ENCODE measurements around the gene MALRD1. TPM values are rescaled to one million over a fixed set of nuclear protein-coding genes. Genes with fewer than 3 reads are reported as not detected.

MALRD1 gene
- polyA plus RNA-seq (2013, experiment 1 of 2): not detected
- not detected for polyA plus RNA-seq (2013, experiment 2 of 2)

DNA sequence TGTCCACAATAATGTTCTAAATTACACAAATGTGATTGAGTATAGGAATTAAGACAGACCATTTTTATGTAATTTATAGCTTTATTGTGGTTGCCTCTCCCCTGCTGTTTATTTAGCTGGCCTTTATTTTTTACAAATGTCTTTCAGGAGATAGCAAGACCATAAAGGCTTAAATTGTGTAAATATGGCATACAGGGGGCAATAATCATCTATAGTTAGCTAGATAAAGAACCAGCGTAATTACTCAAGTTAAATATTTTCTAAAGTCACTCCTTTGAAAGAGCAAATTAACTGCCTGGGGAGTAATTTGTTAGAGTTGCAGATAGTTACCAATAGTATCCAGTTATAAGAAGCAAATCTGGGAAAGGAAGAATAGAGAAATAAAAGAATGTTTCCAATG, at the start of gene MALRD1:
Gene MALRD1, plus strand, starts transcription at position 313 of the 400 bp plus-strand sequence. CDS start 138 bp downstream, outside the sequence.
- Histone ChIP-seq H3K4me1 (ENCODE audit: control insufficient read depth, insufficient read depth, low read length, poor library complexity, severe bottlenecking) (no peaks in the 10 kb centered on the region), H3K36me3 (ENCODE audit: control insufficient read depth, insufficient read depth, low read length) (no peaks in the 10 kb centered on the region), H3K4me3 (ENCODE audit: extremely low read depth, insufficient read depth, low read length, poor library complexity, severe bottlenecking) (no peak within 1 kb of the TSS), H3K9me3 (ENCODE audit: control insufficient read depth, low read length) (no peaks in the 10 kb centered on the region), H3K27ac (ENCODE audit: low read depth, low read length, severe bottlenecking) (no peak within 1 kb of the TSS)
- no CpG with 5 or more reads among the region's 1 CpG for WGBS, 2 experiments (ENCODE audit: insufficient coverage in 2 of 2)

- no peak overlapping the region for H3K4me3 ChIP-seq (ENCODE audit: extremely low read depth, insufficient read depth, low read length, poor library complexity, severe bottlenecking)
- 75 to 78% methylated on average over 1 to 2 of the region's 3 CpGs for WGBS, 2 experiments (ENCODE audit: insufficient coverage in 2 of 2)
- H3K9me3 ChIP-seq (ENCODE audit: control insufficient read depth, low read length): no peaks in the 10 kb centered on the region
- H3K27ac ChIP-seq (ENCODE audit: low read depth, low read length, severe bottlenecking): no peak overlapping the region
- H3K36me3 ChIP-seq (ENCODE audit: control insufficient read depth, insufficient read depth, low read length): no peaks in the 10 kb centered on the region
- H3K4me1 ChIP-seq (ENCODE audit: control insufficient read depth, insufficient read depth, low read length, poor library complexity, severe bottlenecking): no peaks in the 10 kb centered on the region
Observed at GRCh38 chr10:19003341-19003740, 45.3 kb upstream of the MALRD1 start.

DNA sequence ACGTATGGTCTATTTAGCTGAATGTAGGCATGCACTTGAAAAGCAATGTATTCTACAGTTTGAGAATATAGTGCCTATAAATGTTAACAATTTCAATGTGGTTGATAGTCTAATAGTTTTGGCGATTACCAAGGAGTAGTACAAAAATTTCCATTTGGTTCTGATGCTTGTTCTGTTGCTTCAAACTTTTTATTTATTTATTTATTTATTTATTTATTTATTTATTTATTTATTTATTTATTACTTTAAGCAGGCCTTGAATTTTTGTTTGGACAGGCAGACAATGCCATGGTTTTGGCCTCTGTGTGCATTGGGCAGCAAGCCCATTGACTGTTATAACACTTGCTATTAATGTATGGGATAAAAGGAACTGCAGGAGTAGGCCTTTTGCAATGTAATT, 36.5 kb upstream of the MALRD1 start:
- no peaks in the 10 kb centered on the region for H3K36me3 ChIP-seq (ENCODE audit: control insufficient read depth, insufficient read depth, low read length)
- H3K27ac ChIP-seq (ENCODE audit: low read depth, low read length, severe bottlenecking): no peak overlapping the region
- no peaks in the 10 kb centered on the region for H3K9me3 ChIP-seq (ENCODE audit: control insufficient read depth, low read length)
- 100% methylated on average over 1 of the region's 2 CpGs; no CpG with 5 or more reads in 1 of the 2 experiments for whole genome bisulfite sequencing, 2 experiments (ENCODE audit: insufficient coverage in 2 of 2)
- H3K4me3 ChIP-seq (ENCODE audit: extremely low read depth, insufficient read depth, low read length, poor library complexity, severe bottlenecking): no peak overlapping the region
- H3K4me1 ChIP-seq (ENCODE audit: control insufficient read depth, insufficient read depth, low read length, poor library complexity, severe bottlenecking): no peaks in the 10 kb centered on the region

DNA sequence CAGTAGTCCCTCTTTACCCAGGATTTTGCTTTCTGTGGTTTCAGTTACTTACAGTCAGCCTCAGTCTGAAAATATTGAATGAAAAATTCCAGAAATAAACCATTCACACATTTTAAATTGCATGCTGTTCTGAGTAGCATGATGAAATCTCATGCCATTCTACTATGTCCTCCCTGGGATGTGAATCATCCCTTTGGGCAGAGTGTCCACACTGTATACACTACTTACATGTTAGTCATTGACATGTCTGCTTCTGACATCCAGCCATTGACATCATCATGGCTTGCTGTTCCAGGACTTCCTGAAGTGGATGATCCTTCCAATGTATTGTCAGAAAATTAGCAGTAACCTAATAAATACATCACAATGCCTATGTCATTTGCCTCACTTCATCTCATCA, 34.6 kb upstream of the MALRD1 start:
- no peaks in the 10 kb centered on the region for H3K36me3 ChIP-seq (ENCODE audit: control insufficient read depth, insufficient read depth, low read length)
- H3K4me1 ChIP-seq (ENCODE audit: control insufficient read depth, insufficient read depth, low read length, poor library complexity, severe bottlenecking): no peaks in the 10 kb centered on the region
- H3K27ac ChIP-seq (ENCODE audit: low read depth, low read length, severe bottlenecking): no peak overlapping the region
- H3K4me3 ChIP-seq (ENCODE audit: extremely low read depth, insufficient read depth, low read length, poor library complexity, severe bottlenecking): no peak overlapping the region
- H3K9me3 ChIP-seq (ENCODE audit: control insufficient read depth, low read length): no peaks in the 10 kb centered on the region

DNA sequence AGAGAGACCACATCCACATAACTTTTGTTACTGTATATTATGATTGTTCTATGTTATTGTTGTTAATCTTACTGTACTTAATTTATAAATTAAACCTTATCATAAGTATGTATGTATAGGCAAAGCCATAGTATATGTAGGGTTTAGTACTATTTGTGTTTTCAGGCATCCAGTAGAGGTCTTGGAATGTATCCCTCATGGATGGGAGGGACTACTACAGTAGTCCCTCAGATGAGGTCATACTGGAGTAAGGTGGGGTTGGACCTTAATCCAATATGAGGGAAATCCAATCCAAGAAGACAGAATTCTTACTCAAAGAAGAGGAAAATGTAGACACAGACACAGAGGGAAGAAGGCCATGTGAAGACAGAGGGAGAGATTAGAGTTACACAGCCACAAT, 34.1 kb upstream of the MALRD1 start:
- no peak overlapping the region for H3K4me3 ChIP-seq (ENCODE audit: extremely low read depth, insufficient read depth, low read length, poor library complexity, severe bottlenecking)
- H3K27ac ChIP-seq (ENCODE audit: low read depth, low read length, severe bottlenecking): no peak overlapping the region
- H3K9me3 ChIP-seq (ENCODE audit: control insufficient read depth, low read length): no peaks in the 10 kb centered on the region
- H3K36me3 ChIP-seq (ENCODE audit: control insufficient read depth, insufficient read depth, low read length): no peaks in the 10 kb centered on the region
- H3K4me1 ChIP-seq (ENCODE audit: control insufficient read depth, insufficient read depth, low read length, poor library complexity, severe bottlenecking): no peaks in the 10 kb centered on the region

GRCh38 chr10:19017116-19017890, 31.3 kb upstream of the MALRD1 start:
- H3K27ac ChIP-seq (ENCODE audit: low read depth, low read length, severe bottlenecking): no peak overlapping the region
- no peaks in the 10 kb centered on the region for H3K36me3 ChIP-seq (ENCODE audit: control insufficient read depth, insufficient read depth, low read length)
- no peak overlapping the region for H3K4me3 ChIP-seq (ENCODE audit: extremely low read depth, insufficient read depth, low read length, poor library complexity, severe bottlenecking)
- H3K9me3 ChIP-seq (ENCODE audit: control insufficient read depth, low read length): no peaks in the 10 kb centered on the region
- WGBS, 2 experiments (ENCODE audit: insufficient coverage in 2 of 2): 88 to 94% methylated on average over 4 to 6 of the region's 7 CpGs
- no peaks in the 10 kb centered on the region for H3K4me1 ChIP-seq (ENCODE audit: control insufficient read depth, insufficient read depth, low read length, poor library complexity, severe bottlenecking)

GRCh38 chr10:19021162-19021561, 27.4 kb upstream of the MALRD1 start:
- Histone ChIP-seq H3K36me3 (ENCODE audit: control insufficient read depth, insufficient read depth, low read length) (no peaks in the 10 kb centered on the region), H3K27ac (ENCODE audit: low read depth, low read length, severe bottlenecking) (no peak overlapping the region), H3K4me1 (ENCODE audit: control insufficient read depth, insufficient read depth, low read length, poor library complexity, severe bottlenecking) (no peaks in the 10 kb centered on the region), H3K4me3 (ENCODE audit: extremely low read depth, insufficient read depth, low read length, poor library complexity, severe bottlenecking) (no peak overlapping the region), H3K9me3 (ENCODE audit: control insufficient read depth, low read length) (no peaks in the 10 kb centered on the region)
- 40% methylated on average over 1 of the region's 2 CpGs; no CpG with 5 or more reads in 1 of the 2 experiments for WGBS, 2 experiments (ENCODE audit: insufficient coverage in 2 of 2)

DNA sequence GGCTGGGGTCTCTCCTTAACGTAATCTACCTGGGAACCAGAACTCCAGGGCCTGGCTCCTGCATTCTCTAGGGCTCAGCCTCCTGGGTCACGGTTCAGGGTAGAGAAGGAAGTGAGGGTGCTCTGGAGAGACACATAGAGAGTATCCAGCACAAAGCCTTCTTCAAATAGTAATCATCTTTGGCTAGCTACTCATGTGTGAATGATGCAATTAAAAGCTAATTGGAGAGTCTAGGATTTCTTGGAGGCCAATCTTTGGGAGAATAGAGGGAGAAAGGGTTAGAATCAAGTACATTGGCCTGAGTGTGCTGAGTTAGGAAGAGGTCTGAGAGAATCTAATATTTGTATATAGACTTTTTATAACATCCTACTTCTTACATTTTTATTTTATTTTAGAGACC, 24.0 kb upstream of the MALRD1 start:
- Histone ChIP-seq H3K4me1 (ENCODE audit: control insufficient read depth, insufficient read depth, low read length, poor library complexity, severe bottlenecking) (no peaks in the 10 kb centered on the region), H3K9me3 (ENCODE audit: control insufficient read depth, low read length) (no peaks in the 10 kb centered on the region)
- 88 to 93% methylated on average over 1 to 2 of the region's 2 CpGs for WGBS, 2 experiments (ENCODE audit: insufficient coverage in 2 of 2)

DNA sequence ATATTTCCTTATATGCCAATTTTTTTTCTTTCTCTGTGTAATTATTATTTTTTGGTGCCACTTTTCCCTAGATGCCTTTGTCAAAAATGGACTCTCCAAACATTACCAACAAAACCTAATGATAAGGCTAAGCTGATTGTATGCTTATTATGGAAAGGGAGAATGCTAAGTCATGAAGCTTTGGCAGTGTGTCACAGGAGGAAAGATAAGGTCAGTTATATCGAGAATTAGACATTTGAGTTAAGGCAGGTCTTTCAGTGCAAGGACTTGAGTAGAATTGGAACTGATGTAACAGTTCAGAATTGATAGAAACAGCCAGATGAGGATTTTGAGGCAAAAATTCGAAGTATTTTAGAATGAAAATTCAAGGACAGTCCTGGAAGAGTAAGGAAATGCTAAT, 16.8 kb upstream of the MALRD1 start:
- H3K4me1 ChIP-seq (ENCODE audit: control insufficient read depth, insufficient read depth, low read length, poor library complexity, severe bottlenecking): no peaks in the 10 kb centered on the region
- no peaks in the 10 kb centered on the region for H3K36me3 ChIP-seq (ENCODE audit: control insufficient read depth, insufficient read depth, low read length)
- H3K9me3 ChIP-seq (ENCODE audit: control insufficient read depth, low read length): no peaks in the 10 kb centered on the region
- H3K4me3 ChIP-seq (ENCODE audit: extremely low read depth, insufficient read depth, low read length, poor library complexity, severe bottlenecking): no peak overlapping the region
- no peak overlapping the region for H3K27ac ChIP-seq (ENCODE audit: low read depth, low read length, severe bottlenecking)
- WGBS, 2 experiments (ENCODE audit: insufficient coverage in 2 of 2): 85% methylated on average over 2 of the region's 2 CpGs

More for the DNA sequence above, 24.0 kb upstream of the MALRD1 start:
- Histone ChIP-seq H3K27ac (ENCODE audit: low read depth, low read length, severe bottlenecking) (no peak overlapping the region), H3K36me3 (ENCODE audit: control insufficient read depth, insufficient read depth, low read length) (no peaks in the 10 kb centered on the region), H3K4me3 (ENCODE audit: extremely low read depth, insufficient read depth, low read length, poor library complexity, severe bottlenecking) (no peak overlapping the region)

DNA sequence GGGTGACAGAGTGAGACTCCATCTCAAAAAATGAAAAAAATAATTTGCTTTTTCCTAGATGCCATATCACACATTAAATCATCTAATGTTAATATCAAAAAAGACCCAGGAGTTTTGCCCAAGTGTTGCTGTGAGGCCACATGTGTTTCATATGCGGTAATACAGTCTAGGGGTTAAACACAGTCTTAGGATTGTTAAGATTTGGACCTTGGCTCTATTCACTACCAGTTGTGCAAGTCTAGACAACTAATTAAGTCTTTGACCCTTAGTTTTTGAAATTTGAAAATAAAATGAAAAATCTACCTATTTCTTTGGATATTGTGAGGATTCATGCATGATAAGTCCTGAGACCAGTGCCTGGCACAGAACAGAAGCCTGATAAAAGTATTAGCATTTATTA, 14.9 kb upstream of the MALRD1 start:
- whole genome bisulfite sequencing, 2 experiments (ENCODE audit: insufficient coverage in 2 of 2): 100% methylated on average over 1 of the region's 1 CpG; no CpG with 5 or more reads in 1 of the 2 experiments
- Histone ChIP-seq H3K4me1 (ENCODE audit: control insufficient read depth, insufficient read depth, low read length, poor library complexity, severe bottlenecking) (no peaks in the 10 kb centered on the region), H3K36me3 (ENCODE audit: control insufficient read depth, insufficient read depth, low read length) (no peaks in the 10 kb centered on the region), H3K27ac (ENCODE audit: low read depth, low read length, severe bottlenecking) (no peak overlapping the region), H3K4me3 (ENCODE audit: extremely low read depth, insufficient read depth, low read length, poor library complexity, severe bottlenecking) (no peak overlapping the region), H3K9me3 (ENCODE audit: control insufficient read depth, low read length) (no peaks in the 10 kb centered on the region)

GRCh38 chr10:19041171-19041570, 7.4 kb upstream of the MALRD1 start:
- no peaks in the 10 kb centered on the region for H3K36me3 ChIP-seq (ENCODE audit: control insufficient read depth, insufficient read depth, low read length)
- H3K4me3 ChIP-seq (ENCODE audit: extremely low read depth, insufficient read depth, low read length, poor library complexity, severe bottlenecking): no peak overlapping the region
- H3K4me1 ChIP-seq (ENCODE audit: control insufficient read depth, insufficient read depth, low read length, poor library complexity, severe bottlenecking): no peaks in the 10 kb centered on the region
- no peaks in the 10 kb centered on the region for H3K9me3 ChIP-seq (ENCODE audit: control insufficient read depth, low read length)
- no CpG with 5 or more reads among the region's 3 CpGs for WGBS, 2 experiments (ENCODE audit: insufficient coverage in 2 of 2)
- no peak overlapping the region for H3K27ac ChIP-seq (ENCODE audit: low read depth, low read length, severe bottlenecking)

All from mesodermal cell (in vitro differentiated cells).